GM19395 (cell line): ENCODE results near the gene GOLGA2.
A peak's percentile ranks its signal among the peaks of the same experiment; 100 is the strongest.
"Not testable (repeated sequence)": the region's sequence is repeated elsewhere in the genome, so short reads cannot be mapped to it uniquely, and the experiment has no call there.

Source experiments
- ATAC-seq: cut with Tn5 transposase; IDR thresholded peaks from one replicate; pipeline ENCODE4 v1.9.1; 2021; ENCODE audit warnings: mild to moderate bottlenecking, moderate library complexity; ENCODE audit not compliant: unreplicated experiment

GOLGA2 gene

GRCh38 chr9:128243215-128244018, 32.4 kb downstream of the GOLGA2 start:
- no peak for ATAC-seq

- no peak for ATAC-seq
Measured at GRCh38 chr9:128242828-128243214, 33.0 kb downstream of the GOLGA2 start.

GRCh38 chr9:128242124-128242523, 33.7 kb downstream of the GOLGA2 start:
- ATAC-seq, result no peak

GRCh38 chr9:128233817-128234406, 41.9 kb downstream of the GOLGA2 start:
- no peak for ATAC-seq

- ATAC-seq, result no peak
Measured at GRCh38 chr9:128232528-128233428, 43.0 kb downstream of the GOLGA2 start.

GRCh38 chr9:128231638-128232527, 43.9 kb downstream of the GOLGA2 start:
- ATAC-seq, result no peak

- not testable (repeated sequence) for ATAC-seq
Measured at GRCh38 chr9:128230897-128231296, 44.9 kb downstream of the GOLGA2 start.

- no peak for ATAC-seq
Measured at GRCh38 chr9:128226412-128226801, 49.4 kb downstream of the GOLGA2 start.

GRCh38 chr9:128225770-128226411, 49.9 kb downstream of the GOLGA2 start:
- no peak for ATAC-seq

GRCh38 chr9:128224877-128225276, 50.9 kb downstream of the GOLGA2 start:
- no peak for ATAC-seq

- ATAC-seq, result no peak
Measured at GRCh38 chr9:128222880-128223670, 52.7 kb downstream of the GOLGA2 start.

GRCh38 chr9:128222026-128222425, 53.8 kb downstream of the GOLGA2 start:
- ATAC-seq, result no peak

- no peak for ATAC-seq
Measured at GRCh38 chr9:128219831-128220230, 56.0 kb downstream of the GOLGA2 start.

- ATAC-seq, result peak; percentile 86
Measured at GRCh38 chr9:128218518-128219389, 57.1 kb downstream of the GOLGA2 start.

GRCh38 chr9:128218172-128218517, 57.7 kb downstream of the GOLGA2 start:
- no peak for ATAC-seq

- ATAC-seq, result no peak
Measured at GRCh38 chr9:128216781-128217553, 58.8 kb downstream of the GOLGA2 start.
